Activated naive CD4-positive, alpha-beta T cell treated with anti-CD3 and anti-CD28 coated beads, Interleukin-2, amount 50 U/mL, for 24 hours (primary cell): ENCODE measurements around the gene PLXNA3.
"Not testable (repeated sequence)": the region's sequence is repeated elsewhere in the genome, so short reads cannot be mapped to it uniquely, and the experiment has no call there.

ENCODE experiments used
- H3K27ac Mint-ChIP-seq: one replicate; pipeline ENCODE4 v1.8.0; 2021; ENCODE audit warnings: mild to moderate bottlenecking, mixed read lengths
- H3K27me3 Mint-ChIP-seq: one replicate; pipeline ENCODE4 v1.8.0; 2021; ENCODE audit warnings: mixed read lengths
- H3K36me3 Mint-ChIP-seq: one replicate; pipeline ENCODE4 v1.8.0; 2021; ENCODE audit warnings: mixed read lengths
- H3K4me1 Mint-ChIP-seq: one replicate; pipeline ENCODE4 v1.8.0; 2021; ENCODE audit warnings: mixed read lengths
- H3K4me3 Mint-ChIP-seq: one replicate; pipeline ENCODE4 v1.8.0; 2021; ENCODE audit warnings: mild to moderate bottlenecking, mixed read lengths
- H3K9me3 Mint-ChIP-seq: one replicate; pipeline ENCODE4 v1.8.0; 2021; ENCODE audit warnings: mixed read lengths

The PLXNA3 gene

GRCh38 chrX:154490414-154491083 lies 32.5 kb downstream of the PLXNA3 start, which contains the start of gene SLC10A3:
TSS of gene SLC10A3 (minus strand) at chrX:154490629. CDS start at chrX:154488940, 1,689 bp downstream.
- Mint-ChIP-seq H3K27me3 (no peaks in the 10 kb centered on the region), H3K27ac (peak within 1 kb of the TSS; percentile 86), H3K9me3 (no peaks in the 10 kb centered on the region), H3K36me3 (no peaks in the 10 kb centered on the region), H3K4me1 (peaks cover 20% of the 10 kb centered on the region), H3K4me3 (peak within 1 kb of the TSS; percentile 89)

- no peak overlapping the region for H3K4me3 Mint-ChIP-seq
- no peaks in the 10 kb centered on the region for H3K36me3 Mint-ChIP-seq
- no peaks in the 10 kb centered on the region for H3K9me3 Mint-ChIP-seq
- peaks cover 1% of the 10 kb centered on the region for H3K4me1 Mint-ChIP-seq
- no peaks in the 10 kb centered on the region for H3K27me3 Mint-ChIP-seq
- H3K27ac Mint-ChIP-seq, result no peak overlapping the region
Observed at GRCh38 chrX:154494715-154495114, 36.6 kb downstream of the PLXNA3 start.

- Mint-ChIP-seq H3K4me3 (no peak overlapping the region), H3K27ac (no peak overlapping the region), H3K27me3 (no peaks in the 10 kb centered on the region), H3K36me3 (no peaks in the 10 kb centered on the region), H3K4me1 (no peaks in the 10 kb centered on the region), H3K9me3 (no peaks in the 10 kb centered on the region)
Observed at GRCh38 chrX:154495472-154495922, 37.4 kb downstream of the PLXNA3 start.

- not testable (repeated sequence) for H3K27ac Mint-ChIP-seq
Observed at GRCh38 chrX:154496591-154497137, 38.6 kb downstream of the PLXNA3 start.

GRCh38 chrX:154501423-154501822 lies 43.3 kb downstream of the PLXNA3 start:
- H3K9me3 Mint-ChIP-seq, H3K4me1 Mint-ChIP-seq, H3K4me3 Mint-ChIP-seq, H3K27me3 Mint-ChIP-seq, H3K36me3 Mint-ChIP-seq, H3K27ac Mint-ChIP-seq: not testable (repeated sequence)

More at GRCh38 chrX:154496591-154497137, 38.6 kb downstream of the PLXNA3 start:
- not testable (repeated sequence) for H3K4me3 Mint-ChIP-seq, H3K36me3 Mint-ChIP-seq, H3K27me3 Mint-ChIP-seq, H3K4me1 Mint-ChIP-seq, H3K9me3 Mint-ChIP-seq

- no peaks in the 10 kb centered on the region for H3K27me3 Mint-ChIP-seq
- H3K27ac Mint-ChIP-seq, result no peak overlapping the region
- H3K4me3 Mint-ChIP-seq, result no peak overlapping the region
- no peaks in the 10 kb centered on the region for H3K9me3 Mint-ChIP-seq
- no peaks in the 10 kb centered on the region for H3K36me3 Mint-ChIP-seq
- H3K4me1 Mint-ChIP-seq, result no peaks in the 10 kb centered on the region
Observed at GRCh38 chrX:154502098-154502497, 44.0 kb downstream of the PLXNA3 start.

GRCh38 chrX:154502989-154503388 lies 44.9 kb downstream of the PLXNA3 start:
- no peaks in the 10 kb centered on the region for H3K9me3 Mint-ChIP-seq
- H3K36me3 Mint-ChIP-seq, result no peaks in the 10 kb centered on the region
- H3K27ac Mint-ChIP-seq, result no peak overlapping the region
- H3K27me3 Mint-ChIP-seq, result no peaks in the 10 kb centered on the region
- H3K4me3 Mint-ChIP-seq, result no peak overlapping the region
- H3K4me1 Mint-ChIP-seq, result no peaks in the 10 kb centered on the region

- no peak overlapping the region for H3K27ac Mint-ChIP-seq
- H3K4me1 Mint-ChIP-seq, result peaks cover 6% of the 10 kb centered on the region
- H3K4me3 Mint-ChIP-seq, result no peak overlapping the region
- H3K9me3 Mint-ChIP-seq, result no peaks in the 10 kb centered on the region
- H3K36me3 Mint-ChIP-seq, result peaks cover 6% of the 10 kb centered on the region
- no peaks in the 10 kb centered on the region for H3K27me3 Mint-ChIP-seq
Observed at GRCh38 chrX:154505734-154506133, 47.7 kb downstream of the PLXNA3 start.

GRCh38 chrX:154506483-154507332 lies 48.6 kb downstream of the PLXNA3 start:
- Mint-ChIP-seq H3K27ac (no peak overlapping the region), H3K9me3 (no peaks in the 10 kb centered on the region), H3K27me3 (no peaks in the 10 kb centered on the region), H3K4me1 (peaks cover 16% of the 10 kb centered on the region), H3K36me3 (peaks cover 6% of the 10 kb centered on the region), H3K4me3 (no peak overlapping the region)

- H3K4me1 Mint-ChIP-seq, result peaks cover 24% of the 10 kb centered on the region
- H3K27me3 Mint-ChIP-seq, result no peaks in the 10 kb centered on the region
- no peaks in the 10 kb centered on the region for H3K9me3 Mint-ChIP-seq
- H3K36me3 Mint-ChIP-seq, result peaks cover 6% of the 10 kb centered on the region
- H3K4me3 Mint-ChIP-seq, result no peak overlapping the region
- no peak overlapping the region for H3K27ac Mint-ChIP-seq
Observed at GRCh38 chrX:154507673-154508383, 49.7 kb downstream of the PLXNA3 start.

- no peaks in the 10 kb centered on the region for H3K9me3 Mint-ChIP-seq
- H3K4me3 Mint-ChIP-seq, result no peak overlapping the region
- peaks cover 6% of the 10 kb centered on the region for H3K36me3 Mint-ChIP-seq
- H3K27ac Mint-ChIP-seq, result no peak overlapping the region
- H3K4me1 Mint-ChIP-seq, result peaks cover 25% of the 10 kb centered on the region
- H3K27me3 Mint-ChIP-seq, result no peaks in the 10 kb centered on the region
Observed at GRCh38 chrX:154508384-154508745, 50.3 kb downstream of the PLXNA3 start.

- H3K36me3 Mint-ChIP-seq, result peaks cover 7% of the 10 kb centered on the region
- H3K27me3 Mint-ChIP-seq, result no peaks in the 10 kb centered on the region
- peaks cover 32% of the 10 kb centered on the region for H3K4me1 Mint-ChIP-seq
- no peaks in the 10 kb centered on the region for H3K9me3 Mint-ChIP-seq
- no peak overlapping the region for H3K4me3 Mint-ChIP-seq
- no peak overlapping the region for H3K27ac Mint-ChIP-seq
Observed at GRCh38 chrX:154509455-154509854, 51.4 kb downstream of the PLXNA3 start.

- Mint-ChIP-seq H3K4me3 (peak overlapping the region; percentile 7), H3K9me3 (no peaks in the 10 kb centered on the region), H3K27ac (peak overlapping the region; percentile 46), H3K27me3 (no peaks in the 10 kb centered on the region), H3K4me1 (peaks cover 44% of the 10 kb centered on the region), H3K36me3 (peaks cover 7% of the 10 kb centered on the region)
Observed at GRCh38 chrX:154511761-154512160, 53.7 kb downstream of the PLXNA3 start.

- Mint-ChIP-seq H3K4me1 (peaks cover 44% of the 10 kb centered on the region), H3K27ac (no peak overlapping the region), H3K4me3 (no peak overlapping the region), H3K27me3 (no peaks in the 10 kb centered on the region), H3K36me3 (peaks cover 7% of the 10 kb centered on the region), H3K9me3 (no peaks in the 10 kb centered on the region)
Observed at GRCh38 chrX:154512879-154513553, 54.9 kb downstream of the PLXNA3 start.

GRCh38 chrX:154513716-154514115 lies 55.6 kb downstream of the PLXNA3 start:
- no peaks in the 10 kb centered on the region for H3K27me3 Mint-ChIP-seq
- peak overlapping the region; percentile 76 for H3K4me3 Mint-ChIP-seq
- peak overlapping the region; percentile 89 for H3K27ac Mint-ChIP-seq
- no peaks in the 10 kb centered on the region for H3K9me3 Mint-ChIP-seq
- peaks cover 6% of the 10 kb centered on the region for H3K36me3 Mint-ChIP-seq
- H3K4me1 Mint-ChIP-seq, result peaks cover 44% of the 10 kb centered on the region
